Measurements from ENCODE around the gene TUSC2.

- no peak for TF ChIP-seq POLR2A (IDR thresholded peaks at IDR 0.05)
- no peak for TF ChIP-seq CTCF (IDR thresholded peaks at IDR 0.05)
Measured at GRCh38 chr3:50334339-50335075, 6.5 kb upstream of the TUSC2 start.
